Motor neuron (in vitro differentiated cells): Measurements from ENCODE around the gene SERPINI1. TPM values are rescaled to one million over a fixed set of nuclear protein-coding genes. Genes with fewer than 3 reads are reported as not detected.

Source experiments
- ATAC-seq, 8 experiments: fragments of 200-7000 bp; cut with Tn5 transposase; replicated peaks in 6 of 8; 2 replicates each; pipeline ENCODE4 v1.8.0; 2021; ENCODE audit warnings: mild to moderate bottlenecking in 8 of 8, moderate library complexity in 8 of 8
- H3K27ac ChIP-seq, 2 donors: fragments of 250-450 bp; sonication (Bioruptor Pico); 2 replicates each; pipeline ENCODE4 v1.9.0; 2021; ENCODE audit warnings: antibody characterized with exemption in 2 of 2, mild to moderate bottlenecking in 2 of 2, moderate library complexity in 1 of 2
- H3K4me1 ChIP-seq, 2 donors: fragments of 250-450 bp; sonication (Bioruptor Pico); replicated peaks in 1 of 2; 2 replicates each; pipeline ENCODE4 v1.6.1; 2021; ENCODE audit warnings: antibody characterized with exemption in 2 of 2, mild to moderate bottlenecking in 2 of 2, moderate library complexity in 1 of 2
- H3K4me3 ChIP-seq, 5 donors: fragments of 250-450 bp; sonication (Bioruptor Pico); 2 replicates each; pipeline ENCODE4 v1.9.0; 2021; ENCODE audit warnings: antibody characterized with exemption in 5 of 5, mild to moderate bottlenecking in 5 of 5, moderate library complexity in 4 of 5
- WGBS, 10 experiments: fragments of 450-650 bp; shearing (Covaris generic); methylation state at CpG; one replicate each; pipeline ENCODE4 v1.0.0; 2022; 5-methylcytosine and 5-hydroxymethylcytosine counted together
- in situ Hi-C, 9 experiments: fragments of 400-800 bp; cut with MboI; loops; one replicate each; pipeline ENCODE4 v1.15.0; 2021; ENCODE audit warnings: low sequenced_read_pairs in 9 of 9, low pct_unique_long_range_greater_than_20kb in 2 of 9; ENCODE audit not compliant: unreplicated experiment in 9 of 9
- total RNA-seq, 8 experiments: library from RNA; unstranded; fragments of 300-600 nt; gene quantifications; 2 replicates each; pipeline versions ENCODE4 v1.2.3 to v1.2.4, GENCODE V29; 2022

Gene SERPINI1
- total RNA-seq, 8 experiments from 2014 or later = 1.2 to 29.9 (median 10.7) TPM

- Histone ChIP-seq H3K4me1 (peaks cover 4 to 5% of the 10 kb centered on the region in 2 donors), H3K27ac (no peak overlapping the region), H3K4me3 (no peak overlapping the region)
- ATAC-seq = no peak
- WGBS, 10 experiments = 0 to 100% (median 60%) methylated on average over 1 of the region's 1 CpG; no CpG with 5 or more reads in 3 of the 10 experiments
- in situ Hi-C loops = no loop called here
Observed at GRCh38 chr3:167777356-167777755, 41.8 kb downstream of the SERPINI1 start.

DNA sequence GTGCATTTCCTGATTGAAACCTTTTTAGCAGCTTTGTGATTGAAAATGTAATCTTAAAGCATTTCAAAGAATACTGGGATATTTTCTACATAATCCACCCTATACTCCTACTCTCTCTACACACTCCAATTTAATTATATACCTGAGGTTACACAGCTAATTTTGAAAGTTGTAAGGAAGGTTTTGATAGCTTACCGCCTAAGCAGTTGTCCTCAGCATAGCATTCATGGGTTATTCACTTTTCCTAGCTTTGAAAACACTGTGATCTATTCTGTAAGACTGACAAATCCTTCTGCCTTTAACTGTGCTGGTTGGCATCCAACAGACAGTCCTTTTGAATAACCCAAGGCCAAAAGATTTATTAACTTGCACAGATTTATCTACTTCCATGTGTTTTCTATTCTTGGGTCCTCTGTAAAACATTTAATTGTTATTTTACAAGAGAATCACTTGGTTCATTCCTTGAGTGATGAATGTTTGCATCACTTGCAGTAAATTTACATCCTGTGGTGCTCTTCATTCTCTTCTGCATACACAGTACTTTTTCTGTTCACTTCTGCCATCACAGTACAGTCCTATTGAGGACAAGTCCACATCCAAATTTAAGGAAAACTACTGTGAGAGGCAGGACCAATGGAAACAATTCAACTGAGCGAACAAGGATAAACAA is 44.8 kb downstream of the SERPINI1 start:
- in situ Hi-C loops = no loop called here
- Histone ChIP-seq H3K4me1 (peaks cover 4 to 5% of the 10 kb centered on the region in 2 donors), H3K4me3 (no peak overlapping the region), H3K27ac (no peak overlapping the region)
- ATAC-seq = peak in 5 of 8 experiments; percentile 72 to 92 (median 80)
- 0 to 80% (median 45%) methylated on average over 1 to 2 of the region's 2 CpGs; no CpG with 5 or more reads in 1 of the 10 experiments for WGBS, 10 experiments

- in situ Hi-C loops = no loop called here
- ATAC-seq = no peak
- 60 to 80% methylated on average over 1 of the region's 1 CpG; no CpG with 5 or more reads in 8 of the 10 experiments for WGBS, 10 experiments
- peaks cover 4 to 5% of the 10 kb centered on the region in 2 donors for H3K4me1 ChIP-seq
- no peak overlapping the region for H3K27ac ChIP-seq
- no peak overlapping the region for H3K4me3 ChIP-seq
Observed at GRCh38 chr3:167783781-167784180, 48.3 kb downstream of the SERPINI1 start.

- ATAC-seq = no peak
- WGBS, 10 experiments = 37 to 100% (median 85%) methylated on average over 1 to 3 of the region's 3 CpGs; no CpG with 5 or more reads in 2 of the 10 experiments
- Histone ChIP-seq H3K27ac (no peak overlapping the region), H3K4me3 (no peak overlapping the region), H3K4me1 (no peaks in the 10 kb centered on the region)
- in situ Hi-C loops = no loop called here
Observed at GRCh38 chr3:167785790-167786189, 50.3 kb downstream of the SERPINI1 start.

- H3K4me1 ChIP-seq = no peaks in the 10 kb centered on the region
- no peak overlapping the region for H3K4me3 ChIP-seq
- no peak overlapping the region for H3K27ac ChIP-seq
- 0 to 80% (median 46%) methylated on average over 1 to 4 of the region's 4 CpGs; no CpG with 5 or more reads in 4 of the 10 experiments for WGBS, 10 experiments
- in situ Hi-C loops = no loop called here
- no peak for ATAC-seq
Observed at GRCh38 chr3:167787440-167787839, 51.9 kb downstream of the SERPINI1 start.

- ATAC-seq = no peak
- H3K4me3 ChIP-seq = no peak overlapping the region
- no peak overlapping the region for H3K27ac ChIP-seq
- H3K4me1 ChIP-seq = no peaks in the 10 kb centered on the region
- in situ Hi-C loops = no loop called here
Observed at GRCh38 chr3:167798443-167798842, 62.9 kb downstream of the SERPINI1 start.

- peak in 1 of 8 experiments; percentile 34 for ATAC-seq
- Histone ChIP-seq H3K4me1 (no peaks in the 10 kb centered on the region), H3K4me3 (no peak overlapping the region), H3K27ac (no peak overlapping the region)
- in situ Hi-C loops = no loop called here
- 0 to 86% (median 66%) methylated on average over 1 to 2 of the region's 2 CpGs; no CpG with 5 or more reads in 4 of the 10 experiments for WGBS, 10 experiments
Observed at GRCh38 chr3:167808910-167809309, 73.4 kb downstream of the SERPINI1 start.

- Histone ChIP-seq H3K4me3 (no peak overlapping the region), H3K27ac (no peak overlapping the region), H3K4me1 (no peaks in the 10 kb centered on the region)
- peak in 1 of 8 experiments; percentile 33 for ATAC-seq
- in situ Hi-C loops = no loop called here
Observed at GRCh38 chr3:167810236-167810635, 74.7 kb downstream of the SERPINI1 start.

DNA sequence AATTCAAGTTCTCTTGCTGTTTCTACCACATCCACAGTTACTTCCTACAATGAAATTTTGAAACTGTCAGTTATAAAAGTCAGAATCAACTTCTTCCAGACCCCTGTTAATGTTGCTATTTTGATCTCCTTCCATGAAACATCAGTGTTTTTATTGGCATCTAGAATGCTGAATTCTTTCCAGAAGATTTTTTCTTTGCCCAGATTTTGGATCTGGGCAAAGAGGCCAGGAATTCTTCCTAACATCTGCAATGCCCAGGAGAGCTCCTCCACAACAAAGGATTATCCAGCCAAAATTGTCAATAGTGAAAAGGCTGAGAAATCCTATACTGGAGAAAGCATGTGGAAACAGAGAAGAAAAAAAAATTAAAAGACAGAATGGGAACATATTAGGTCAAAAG is 75.5 kb downstream of the SERPINI1 start:
- H3K4me3 ChIP-seq = no peak overlapping the region
- no peaks in the 10 kb centered on the region for H3K4me1 ChIP-seq
- in situ Hi-C loops = no loop called here
- no peak overlapping the region for H3K27ac ChIP-seq
- ATAC-seq = no peak

DNA sequence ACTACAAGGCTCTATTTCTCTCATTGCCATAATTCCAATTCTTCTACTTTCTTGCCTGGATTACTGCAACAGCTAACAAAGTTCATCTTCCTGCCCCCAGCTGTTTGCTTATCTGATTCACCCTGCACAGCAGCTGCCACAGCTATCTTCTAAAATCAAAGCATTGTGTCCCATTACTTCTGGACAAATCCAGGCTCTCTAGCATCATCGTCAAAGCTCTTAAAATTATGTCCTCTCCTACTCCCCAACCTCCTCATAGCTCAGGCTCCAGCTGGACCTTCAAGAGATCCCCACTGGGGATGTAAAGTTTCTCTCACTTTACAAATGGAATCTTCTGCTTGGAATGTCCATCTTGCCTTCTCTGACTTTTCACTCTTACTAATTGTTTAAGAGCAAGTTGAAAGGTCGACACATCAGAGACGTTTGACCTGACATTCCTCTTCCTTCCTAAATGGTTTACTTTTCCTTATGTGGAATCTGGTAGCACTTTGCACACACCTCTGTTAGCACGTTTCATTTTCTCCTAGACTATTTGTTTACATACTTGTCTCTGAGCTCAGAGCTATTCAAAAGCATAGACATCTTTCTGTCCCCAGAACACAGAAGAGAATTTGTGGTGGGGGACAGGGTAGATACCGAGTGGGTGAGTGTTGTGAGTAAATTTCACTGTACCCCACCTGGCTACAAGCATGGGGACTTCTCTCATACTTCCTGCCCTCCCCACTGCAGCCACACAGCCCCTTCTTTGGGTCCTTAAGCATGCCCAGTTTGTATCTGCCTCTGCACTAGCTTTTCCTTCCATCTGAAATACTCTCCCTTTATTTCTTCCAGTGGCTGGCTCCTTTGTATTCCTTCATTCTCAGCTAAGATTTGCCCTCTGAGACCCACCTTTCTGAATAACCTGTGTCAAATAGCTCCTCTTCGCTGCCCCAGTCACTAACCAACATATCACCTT is 77.9 kb downstream of the SERPINI1 start:
- WGBS, 10 experiments = 0 to 91% (median 71%) methylated on average over 1 to 6 of the region's 6 CpGs
- in situ Hi-C loops = no loop called here
- ATAC-seq = no peak
- Histone ChIP-seq H3K4me3 (no peak overlapping the region), H3K4me1 (no peaks in the 10 kb centered on the region), H3K27ac (no peak overlapping the region)

- no peak overlapping the region for H3K4me3 ChIP-seq
- ATAC-seq = peak in 6 of 8 experiments; percentile 53 to 97 (median 76)
- no peak overlapping the region for H3K27ac ChIP-seq
- H3K4me1 ChIP-seq = no peaks in the 10 kb centered on the region
- 0 to 94% (median 0%) methylated on average over 3 to 4 of the region's 4 CpGs; no CpG with 5 or more reads in 3 of the 10 experiments for WGBS, 10 experiments
- in situ Hi-C loops = no loop called here
Observed at GRCh38 chr3:167814441-167814951, 79.0 kb downstream of the SERPINI1 start.

DNA sequence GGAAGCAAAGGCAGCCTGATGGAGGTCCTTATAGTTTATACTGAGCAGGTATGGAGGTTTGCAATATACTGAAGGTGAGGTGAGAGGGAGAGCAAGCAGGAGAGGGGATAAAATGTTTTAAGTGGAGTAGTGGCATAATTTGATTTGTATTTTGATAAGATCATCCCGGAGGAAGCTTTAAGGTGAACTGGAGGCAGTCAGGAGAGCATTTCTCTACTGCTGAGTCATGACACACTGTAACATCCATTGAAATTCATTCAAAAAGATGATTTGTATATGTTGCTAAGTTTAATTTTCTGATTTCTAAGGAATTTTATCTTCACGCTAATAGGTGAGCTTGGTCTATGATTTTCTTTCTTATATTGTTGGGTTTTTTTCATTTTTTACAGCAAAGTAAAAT is 81.4 kb downstream of the SERPINI1 start:
- H3K4me3 ChIP-seq = no peak overlapping the region
- 33 to 100% (median 82%) methylated on average over 1 to 2 of the region's 2 CpGs; no CpG with 5 or more reads in 1 of the 10 experiments for WGBS, 10 experiments
- no peaks in the 10 kb centered on the region for H3K4me1 ChIP-seq
- in situ Hi-C loops = no loop called here
- no peak for ATAC-seq
- H3K27ac ChIP-seq = no peak overlapping the region
